Erythroblast (primary cell): ENCODE data around the gene DCLRE1A.

Experiments used
- DNase-seq, 2 experiments: peaks; one replicate each; lab custom pipeline; 2025; lab: John Stamatoyannopoulos, UW
- GATA1 ChIP-seq: IDR thresholded peaks from 2 replicates; pipeline ENCODE4 v1.6.1; 2011; ENCODE audit warnings: low read depth, mild to moderate bottlenecking, control low read depth, low read length, moderate library complexity
- POLR2A ChIP-seq: IDR thresholded peaks from 2 replicates; pipeline ENCODE4 v1.6.1; 2011; ENCODE audit warnings: mild to moderate bottlenecking, low read length

The DCLRE1A gene

GRCh38 chr10:113788604-113789083 is 65.2 kb downstream of the DCLRE1A start:
- DNase-seq = peak in 1 of 2 experiments; percentile 23
- TF ChIP-seq POLR2A = no peak
- TF ChIP-seq GATA1 = no peak
